D341Med (cell line): ENCODE data around the gene DIAPH2.
"Not testable (repeated sequence)": the region's sequence is repeated elsewhere in the genome, so short reads cannot be mapped to it uniquely, and the experiment has no call there.

Experiments
- DNase-seq: peaks from one replicate; pipeline ENCODE4 v3.0.0; 2012; ENCODE audit warnings: low spot score

Gene DIAPH2

GRCh38 chrX:96684339-96685209 lies at the start of gene DIAPH2:
Gene DIAPH2, plus strand, starts transcription at chrX:96684842.
- peak; percentile 80 for DNase-seq

- DNase-seq: no peak
These were observed 34.6 kb upstream of the DIAPH2 start for GRCh38 chrX:96650023-96650422.

- DNase-seq: no peak
These were observed 28.6 kb upstream of the DIAPH2 start for GRCh38 chrX:96655947-96656623.

GRCh38 chrX:96682516-96682915 lies 2.1 kb upstream of the DIAPH2 start:
- no peak for DNase-seq

- DNase-seq: peak; percentile 4
These were observed 674 bp upstream of the DIAPH2 start for GRCh38 chrX:96683997-96684338.

- peak; percentile 29 for DNase-seq
These were observed 813 bp downstream of the DIAPH2 start for GRCh38 chrX:96685210-96686099.

GRCh38 chrX:96687776-96688175 lies 3.1 kb downstream of the DIAPH2 start:
- DNase-seq: no peak

GRCh38 chrX:96688789-96689188 lies 4.1 kb downstream of the DIAPH2 start:
- DNase-seq: no peak

- DNase-seq: no peak
These were observed 5.3 kb downstream of the DIAPH2 start for GRCh38 chrX:96689991-96690390.

GRCh38 chrX:96692454-96692853 lies 7.8 kb downstream of the DIAPH2 start:
- no peak for DNase-seq

GRCh38 chrX:96692890-96693289 lies 8.2 kb downstream of the DIAPH2 start:
- no peak for DNase-seq

GRCh38 chrX:96693407-96693806 lies 8.8 kb downstream of the DIAPH2 start:
- DNase-seq: no peak

GRCh38 chrX:96696462-96696861 lies 11.8 kb downstream of the DIAPH2 start:
- DNase-seq: no peak

GRCh38 chrX:96700625-96701024 lies 16.0 kb downstream of the DIAPH2 start:
- no peak for DNase-seq

- DNase-seq: no peak
These were observed 18.7 kb downstream of the DIAPH2 start for GRCh38 chrX:96703379-96703778.

GRCh38 chrX:96703816-96704215 lies 19.2 kb downstream of the DIAPH2 start:
- DNase-seq: no peak

GRCh38 chrX:96704629-96705028 lies 20.0 kb downstream of the DIAPH2 start:
- DNase-seq: no peak

GRCh38 chrX:96705905-96706304 lies 21.3 kb downstream of the DIAPH2 start:
- DNase-seq: no peak

GRCh38 chrX:96707804-96708203 lies 23.2 kb downstream of the DIAPH2 start:
- DNase-seq: peak; percentile 39

GRCh38 chrX:96710031-96710430 lies 25.4 kb downstream of the DIAPH2 start:
- DNase-seq: no peak

GRCh38 chrX:96713303-96713702 lies 28.7 kb downstream of the DIAPH2 start:
- no peak for DNase-seq

- not testable (repeated sequence) for DNase-seq
These were observed 29.8 kb downstream of the DIAPH2 start for GRCh38 chrX:96714393-96714792.

GRCh38 chrX:96715481-96715880 lies 30.8 kb downstream of the DIAPH2 start:
- no peak for DNase-seq
